Esophagus muscularis mucosa (tissue), 3 donors: ENCODE results near the gene PAX9.

ENCODE experiments used
- POLR2A ChIP-seq: fragments of 450-650 bp; IDR thresholded peaks from one replicate; pipeline ENCODE4 v1.6.1; 2017; ENCODE audit warnings: antibody characterized with exemption, moderate library complexity, mild to moderate bottlenecking, low read depth
- POLR2AphosphoS5 ChIP-seq, 2 donors: sonication (generic); formaldehyde crosslinking; IDR thresholded peaks; one replicate each; pipeline ENCODE4 v1.6.1; 2017; ENCODE audit warnings: antibody characterized with exemption in 2 of 2
- TF ChIP-seq, protein P1 (sequence below), 3 experiments: fragments of 200-600 bp in 2 of 3; fragments of 450-650 bp in 1 of 3; sonication (generic) in 2 of 3; IDR thresholded peaks; one replicate each; pipeline ENCODE4 v1.5.1; 2017 to 2019; ENCODE audit warnings: antibody characterized with exemption in 3 of 3, mild to moderate bottlenecking in 2 of 3, moderate library complexity in 1 of 3

DNA sequence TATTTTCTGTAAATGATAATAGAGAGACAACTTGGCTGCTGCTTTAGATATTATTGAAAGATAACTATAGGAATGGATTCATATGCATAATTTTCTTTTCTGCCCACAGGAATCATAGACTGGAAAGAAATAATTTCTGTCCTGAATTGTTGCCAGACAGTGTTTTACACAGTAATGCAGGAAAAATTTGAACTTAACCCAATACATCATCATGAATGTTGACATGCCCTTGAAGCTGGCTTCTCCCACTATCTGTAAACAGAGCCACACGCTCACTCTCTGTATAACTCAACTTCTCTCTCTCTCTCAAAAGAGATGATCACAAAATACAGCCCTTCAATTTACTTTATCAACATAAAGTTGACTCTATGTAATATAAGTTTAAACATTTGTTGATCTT, 56.6 kb downstream of the PAX9 start:
- TF ChIP-seq POLR2A (no peak), POLR2AphosphoS5 (IDR thresholded peaks at IDR 0.05) (no peak)
- TF ChIP-seq, protein P1, sequence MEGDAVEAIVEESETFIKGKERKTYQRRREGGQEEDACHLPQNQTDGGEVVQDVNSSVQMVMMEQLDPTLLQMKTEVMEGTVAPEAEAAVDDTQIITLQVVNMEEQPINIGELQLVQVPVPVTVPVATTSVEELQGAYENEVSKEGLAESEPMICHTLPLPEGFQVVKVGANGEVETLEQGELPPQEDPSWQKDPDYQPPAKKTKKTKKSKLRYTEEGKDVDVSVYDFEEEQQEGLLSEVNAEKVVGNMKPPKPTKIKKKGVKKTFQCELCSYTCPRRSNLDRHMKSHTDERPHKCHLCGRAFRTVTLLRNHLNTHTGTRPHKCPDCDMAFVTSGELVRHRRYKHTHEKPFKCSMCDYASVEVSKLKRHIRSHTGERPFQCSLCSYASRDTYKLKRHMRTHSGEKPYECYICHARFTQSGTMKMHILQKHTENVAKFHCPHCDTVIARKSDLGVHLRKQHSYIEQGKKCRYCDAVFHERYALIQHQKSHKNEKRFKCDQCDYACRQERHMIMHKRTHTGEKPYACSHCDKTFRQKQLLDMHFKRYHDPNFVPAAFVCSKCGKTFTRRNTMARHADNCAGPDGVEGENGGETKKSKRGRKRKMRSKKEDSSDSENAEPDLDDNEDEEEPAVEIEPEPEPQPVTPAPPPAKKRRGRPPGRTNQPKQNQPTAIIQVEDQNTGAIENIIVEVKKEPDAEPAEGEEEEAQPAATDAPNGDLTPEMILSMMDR (IDR thresholded peaks at IDR 0.05), result no peak
